OCI-LY7 (cell line): ENCODE measurements around the gene CPNE4. TPM values are rescaled to one million over a fixed set of nuclear protein-coding genes. Genes with fewer than 3 reads are reported as not detected.

Experiments used
- BruUV-seq: library from RNA; stranded (reverse); fragments of 400-500 nt; replicated peaks from 2 replicates; lab custom pipeline; 2021; lab: Mats Ljungman, UMichigan
- CTCF ChIA-PET: fragments of 300-600 bp; sonication (Branson Sonifier 250); formaldehyde crosslinking; loops from one replicate; lab custom pipeline; 2022; ENCODE audit warnings: antibody characterized with exemption; ENCODE audit not compliant: unreplicated experiment; lab: Charles Lee
- POLR2A ChIA-PET: fragments of 300-600 bp; sonication (Branson Sonifier 250); formaldehyde crosslinking; loops from one replicate; lab custom pipeline; 2022; ENCODE audit warnings: antibody characterized with exemption; lab: Charles Lee
- DNase-seq: peaks from one replicate; pipeline ENCODE4 v3.0.0-alpha.2; 2015; ENCODE audit warnings: low spot score
- H2AFZ ChIP-seq: fragments of 200-600 bp; sonication (generic), shearing (Covaris generic); 2 replicates; pipeline ENCODE4 v1.6.1; 2014; ENCODE audit warnings: mild to moderate bottlenecking, antibody characterized with exemption, low read length, moderate library complexity
- H3K27ac ChIP-seq: fragments of 200-600 bp; sonication (generic); 2 replicates; pipeline ENCODE4 v1.5.1; 2014; ENCODE audit warnings: mixed run types, low read depth, mild to moderate bottlenecking, moderate library complexity, low read length, inconsistent platforms; ENCODE audit not compliant: poor library complexity, severe bottlenecking
- H3K36me3 ChIP-seq: fragments of 200-600 bp; sonication (generic); 2 replicates; pipeline ENCODE4 v1.6.1; 2014; ENCODE audit warnings: mild to moderate bottlenecking, antibody characterized with exemption, low read length, moderate library complexity, mixed read lengths; ENCODE audit not compliant: insufficient read depth
- H3K4me1 ChIP-seq: fragments of 200-600 bp; sonication (generic); 2 replicates; pipeline ENCODE4 v1.5.1; 2014; ENCODE audit warnings: mild to moderate bottlenecking, low read length; ENCODE audit not compliant: insufficient read depth, poor library complexity, severe bottlenecking
- H3K4me2 ChIP-seq: fragments of 200-600 bp; sonication (generic); 2 replicates; pipeline ENCODE4 v1.6.1; 2014; ENCODE audit warnings: mild to moderate bottlenecking, low read length
- H3K4me3 ChIP-seq: fragments of 200-600 bp; sonication (generic); 2 replicates; pipeline ENCODE4 v1.5.1; 2014; ENCODE audit warnings: mild to moderate bottlenecking, low read depth, low read length; ENCODE audit not compliant: poor library complexity, severe bottlenecking
- H3K79me2 ChIP-seq: fragments of 200-600 bp; sonication (generic); 2 replicates; pipeline ENCODE4 v1.6.1; 2016; ENCODE audit warnings: low read depth, mild to moderate bottlenecking, low read length, moderate library complexity, mixed read lengths; ENCODE audit not compliant: insufficient read depth
- H3K9me2 ChIP-seq: fragments of 200-600 bp; sonication (generic); 2 replicates; pipeline ENCODE4 v1.6.1; 2016; ENCODE audit warnings: mild to moderate bottlenecking, low read length, mixed read lengths; ENCODE audit not compliant: insufficient read depth
- H3K9me3 ChIP-seq: fragments of 200-600 bp; sonication (generic); 2 replicates; pipeline ENCODE4 v1.6.1; 2014; ENCODE audit warnings: mild to moderate bottlenecking, mixed run types, low read length, mixed read lengths
- H4K20me1 ChIP-seq: fragments of 200-600 bp; sonication (generic); 2 replicates; pipeline ENCODE4 v1.6.1; 2014; ENCODE audit warnings: mild to moderate bottlenecking, antibody characterized with exemption, low read length, moderate library complexity, mixed read lengths; ENCODE audit not compliant: insufficient read depth
- CTCF ChIP-seq: fragments of 200-600 bp; sonication (generic); conservative IDR thresholded peaks from 2 replicates; pipeline ENCODE4 v1.5.1; 2014; ENCODE audit warnings: mild to moderate bottlenecking, antibody characterized with exemption, low read length, moderate library complexity, mixed read lengths
- EZH2phosphoT487 ChIP-seq: fragments of 200-600 bp; sonication (generic); IDR thresholded peaks from 2 replicates; pipeline ENCODE4 v1.6.1; 2018; ENCODE audit warnings: low read depth, borderline replicate concordance, mild to moderate bottlenecking, mixed run types, antibody characterized with exemption, low read length, moderate library complexity, mixed read lengths
- intact Hi-C: fragments of 100-400 bp; cut with micrococcal nuclease; formaldehyde crosslinking; loops from one replicate; pipeline ENCODE4 v1.10.0; 2022; ENCODE audit not compliant: unreplicated experiment
- total RNA-seq, 2 experiments: library from RNA; depleted of rRNA in 1 of 2; stranded (reverse); fragments of >200 nt in 1 of 2; shearing (Covaris generic) in 1 of 2; gene quantifications; 2 replicates each; pipeline ENCODE4 v1.2.3, GENCODE V29; 2014 to 2022

Gene CPNE4
- total RNA-seq, 2 experiments from 2014 or later, result not detected

GRCh38 chr3:132083159-132083558 lies 48.3 kb upstream of the CPNE4 start:
- BruUV-seq, result no TSS peak
- no peak for DNase-seq
- no peaks in the 10 kb centered on the region for H3K36me3 ChIP-seq
- no peak overlapping the region for H3K4me2 ChIP-seq
- no peaks in the 10 kb centered on the region for H3K4me1 ChIP-seq
- POLR2A ChIA-PET, result no interaction called here
- no peak overlapping the region for H2AFZ ChIP-seq
- no peak overlapping the region for H3K27ac ChIP-seq
- H3K9me2 ChIP-seq, result no peaks in the 10 kb centered on the region
- TF ChIP-seq CTCF, result no peak
- TF ChIP-seq EZH2phosphoT487, result no peak
- H3K4me3 ChIP-seq, result no peak overlapping the region
- no peaks in the 10 kb centered on the region for H3K9me3 ChIP-seq
- CTCF ChIA-PET, result no interaction called here
- intact Hi-C loops, result no loop called here
- no peaks in the 10 kb centered on the region for H4K20me1 ChIP-seq
- no peaks in the 10 kb centered on the region for H3K79me2 ChIP-seq

GRCh38 chr3:132079147-132079546 lies 44.3 kb upstream of the CPNE4 start:
- TF ChIP-seq EZH2phosphoT487, result no peak
- TF ChIP-seq CTCF, result no peak
- DNase-seq, result no peak
- no peaks in the 10 kb centered on the region for H3K79me2 ChIP-seq
- intact Hi-C loops, result no loop called here
- H3K9me2 ChIP-seq, result no peaks in the 10 kb centered on the region
- no peaks in the 10 kb centered on the region for H3K4me1 ChIP-seq
- no peaks in the 10 kb centered on the region for H4K20me1 ChIP-seq
- H3K9me3 ChIP-seq, result no peaks in the 10 kb centered on the region
- ChIA-PET POLR2A (no interaction called here), CTCF (no interaction called here)
- BruUV-seq, result no TSS peak
- H2AFZ ChIP-seq, result no peak overlapping the region
- no peak overlapping the region for H3K4me2 ChIP-seq
- no peaks in the 10 kb centered on the region for H3K36me3 ChIP-seq
- H3K27ac ChIP-seq, result no peak overlapping the region
- no peak overlapping the region for H3K4me3 ChIP-seq

GRCh38 chr3:132073771-132074170 lies 39.0 kb upstream of the CPNE4 start:
- no peaks in the 10 kb centered on the region for H3K9me2 ChIP-seq
- H3K79me2 ChIP-seq, result no peaks in the 10 kb centered on the region
- ChIA-PET POLR2A (interaction anchor here (0.6 kb wide), 1 partner anchor 1661 kb away, joined by 3 read pairs; no protein-coding TSS in a partner anchor), CTCF (no interaction called here)
- H3K9me3 ChIP-seq, result no peaks in the 10 kb centered on the region
- no peak overlapping the region for H3K4me2 ChIP-seq
- no peaks in the 10 kb centered on the region for H3K36me3 ChIP-seq
- no peaks in the 10 kb centered on the region for H3K4me1 ChIP-seq
- H3K27ac ChIP-seq, result no peak overlapping the region
- DNase-seq, result no peak
- no peak overlapping the region for H2AFZ ChIP-seq
- no peaks in the 10 kb centered on the region for H4K20me1 ChIP-seq
- no TSS peak for BruUV-seq
- intact Hi-C loops, result no loop called here
- H3K4me3 ChIP-seq, result no peak overlapping the region
- no peak for TF ChIP-seq EZH2phosphoT487
- no peak for TF ChIP-seq CTCF
